Stimulated activated CD4-positive, alpha-beta T cell treated with anti-CD3 and anti-CD28 coated beads, Interleukin-15, amount 100 ng/mL, for 1 hour (primary cell): ENCODE measurements around the gene SYT9.

Experiments
- DNase-seq, 2 donors: peaks; one replicate each; pipeline ENCODE4 v3.0.0-alpha.2; 2020; ENCODE audit warnings: low read depth in 1 of 2, low spot score in 1 of 2

SYT9 gene

DNA sequence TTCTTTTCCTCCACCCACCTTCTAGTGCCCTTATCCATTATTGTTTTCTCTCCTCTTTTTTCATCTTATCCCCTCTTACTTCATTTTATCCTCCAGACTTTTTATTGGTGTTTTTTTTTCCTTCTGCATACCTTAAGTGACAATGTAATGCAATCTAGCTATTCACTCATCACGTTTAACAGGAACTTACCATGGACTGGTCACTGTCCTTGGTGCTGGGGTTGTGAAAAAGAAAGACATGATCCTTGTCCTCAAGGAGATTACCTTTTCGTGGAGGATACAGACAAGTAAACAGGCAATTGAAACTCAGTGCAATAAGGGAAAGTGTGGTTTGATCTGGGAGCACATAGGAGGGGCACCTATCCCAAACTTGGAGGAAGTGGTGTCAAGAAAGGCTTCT lies 20.7 kb downstream of the SYT9 start:
- no peak for DNase-seq

DNA sequence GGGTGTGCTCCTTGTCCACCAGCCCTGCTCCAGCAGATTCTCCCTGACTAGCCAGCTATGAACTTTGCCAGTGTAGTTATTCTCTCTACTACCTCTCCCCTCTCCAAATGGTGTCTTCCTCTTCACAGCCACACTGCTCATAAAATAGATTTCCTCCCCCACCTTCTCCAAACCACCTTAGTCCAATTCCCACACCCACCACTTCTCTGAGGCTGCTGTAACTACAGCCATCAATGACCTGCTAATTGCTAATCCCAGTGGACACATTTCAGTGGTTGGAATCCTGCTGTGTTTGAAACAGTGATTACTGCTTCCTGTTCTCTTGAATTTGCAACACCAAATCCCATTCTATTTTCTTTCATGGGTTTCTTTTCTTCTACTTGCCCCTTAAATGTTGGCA lies 23.4 kb downstream of the SYT9 start:
- no peak for DNase-seq

DNA sequence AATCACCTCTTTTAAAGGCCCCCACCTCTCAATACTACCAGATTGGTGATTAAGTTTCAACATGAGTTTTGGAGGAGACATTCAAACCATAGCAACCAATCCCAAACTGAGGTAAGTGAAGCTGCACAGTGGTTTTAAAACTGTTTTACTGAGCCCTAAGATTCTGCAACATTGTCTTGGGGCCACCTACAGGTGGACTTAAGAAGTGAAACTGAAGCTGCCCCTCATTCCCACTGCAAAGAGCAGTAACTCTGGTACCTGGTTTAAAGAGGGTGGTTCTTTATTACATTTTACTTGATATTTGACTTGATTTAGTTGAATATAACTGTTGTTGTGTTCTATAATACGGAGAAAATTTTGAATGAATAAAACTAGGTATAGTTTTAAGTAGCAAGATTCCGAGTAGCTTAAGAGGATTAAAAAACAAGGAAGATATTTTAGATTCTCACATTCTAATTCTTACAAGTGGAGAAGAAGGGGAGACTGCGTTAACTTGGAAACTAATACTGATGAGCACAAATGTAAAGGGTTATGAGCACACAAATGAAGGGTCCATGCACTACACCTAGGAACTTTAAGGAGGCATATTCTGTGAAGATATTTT lies 26.7 kb downstream of the SYT9 start:
- no peak for DNase-seq

GRCh38 chr11:7279676-7280075 lies 28.0 kb downstream of the SYT9 start:
- no peak for DNase-seq

GRCh38 chr11:7281079-7281478 lies 29.4 kb downstream of the SYT9 start:
- DNase-seq = no peak

DNA sequence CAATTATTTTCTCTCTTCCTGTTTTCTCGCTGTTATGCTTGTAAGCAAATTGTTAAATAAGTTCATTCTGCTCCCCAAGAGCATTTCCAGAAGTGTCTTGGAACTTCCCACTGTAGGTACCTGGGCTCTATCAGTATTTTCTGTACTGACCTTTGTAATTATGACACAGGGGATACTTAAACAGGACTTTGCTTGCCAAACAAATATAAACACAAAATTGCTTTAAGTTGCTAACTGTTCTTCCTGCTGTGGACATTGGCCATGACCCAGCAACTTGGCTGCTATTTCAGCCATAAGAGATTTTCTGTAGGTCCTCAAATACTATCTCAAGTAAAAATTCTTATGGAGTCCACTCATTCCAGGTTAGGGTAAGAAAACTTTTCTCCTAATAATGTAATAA lies 30.1 kb downstream of the SYT9 start:
- DNase-seq = no peak

DNA sequence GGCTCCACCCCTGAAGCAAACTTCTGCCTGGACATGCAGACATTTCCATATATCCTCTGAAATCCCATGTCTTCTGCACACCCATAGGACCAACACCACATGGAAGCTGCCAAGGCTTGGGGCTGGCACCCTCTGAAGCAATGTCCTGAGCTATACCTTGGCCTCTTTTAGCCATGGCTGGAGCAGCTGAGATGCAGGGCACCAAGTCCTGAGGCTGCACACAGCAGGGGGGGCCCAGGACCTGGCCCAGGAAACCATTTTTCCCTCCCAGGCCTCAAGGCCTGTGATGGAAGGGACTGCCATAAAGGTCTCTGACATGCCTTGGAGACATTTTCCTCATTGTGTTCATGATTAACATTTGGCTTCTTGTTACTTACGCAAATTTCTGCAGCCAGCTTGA lies 34.5 kb downstream of the SYT9 start:
- DNase-seq = no peak

DNA sequence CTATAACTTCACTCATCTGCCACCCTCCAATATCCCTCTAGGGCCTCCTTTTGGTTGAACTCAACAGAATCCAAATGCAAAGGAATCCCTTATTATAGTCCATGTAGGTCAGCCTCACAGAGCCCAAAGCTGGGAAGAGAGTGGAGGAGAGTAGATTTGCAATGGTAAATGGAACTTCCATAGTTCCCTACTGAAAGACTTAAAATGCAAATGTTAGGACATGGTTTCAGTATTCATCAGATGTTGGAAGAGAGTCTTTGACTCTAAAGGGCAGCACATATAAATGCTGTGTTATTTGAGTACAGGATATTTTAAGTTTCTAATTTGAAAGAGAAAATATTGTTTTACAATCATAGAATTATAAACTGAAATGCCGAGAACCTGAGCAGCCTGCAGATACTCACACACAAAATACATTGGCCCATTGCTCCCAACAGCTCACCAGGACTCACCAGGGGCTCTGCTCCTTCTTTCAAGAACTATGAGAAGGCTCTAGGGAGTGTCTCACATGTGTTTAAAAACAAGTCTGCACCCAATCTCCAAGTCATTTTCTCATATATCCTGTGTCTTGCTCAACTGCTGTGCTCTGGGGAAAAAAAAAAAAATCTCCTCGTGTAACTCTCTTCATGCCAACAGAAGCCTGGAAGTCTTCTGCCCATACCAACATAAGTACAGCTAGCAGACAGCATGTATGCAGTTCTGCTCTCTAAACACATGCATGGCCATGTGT lies 39.6 kb downstream of the SYT9 start:
- no peak for DNase-seq

DNA sequence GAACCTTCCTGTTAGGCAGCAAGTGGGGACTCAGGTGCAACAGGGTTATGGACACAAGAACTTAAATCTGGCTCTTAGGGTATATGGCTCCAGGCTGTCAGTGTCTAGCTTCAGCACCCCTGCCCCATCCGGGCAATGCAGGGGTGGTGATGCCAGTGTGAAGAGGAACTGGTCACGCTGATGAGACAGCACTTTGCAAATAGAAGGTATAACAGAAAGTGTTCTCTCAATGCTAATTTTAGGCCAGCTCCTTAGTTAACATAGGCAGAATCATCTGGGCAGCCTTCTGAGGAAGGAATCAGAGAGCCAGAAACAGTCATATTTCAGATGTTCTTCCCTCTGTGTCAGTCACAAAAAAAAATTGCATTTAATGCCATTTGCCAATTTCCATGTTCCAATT lies 41.2 kb downstream of the SYT9 start:
- no peak for DNase-seq

DNA sequence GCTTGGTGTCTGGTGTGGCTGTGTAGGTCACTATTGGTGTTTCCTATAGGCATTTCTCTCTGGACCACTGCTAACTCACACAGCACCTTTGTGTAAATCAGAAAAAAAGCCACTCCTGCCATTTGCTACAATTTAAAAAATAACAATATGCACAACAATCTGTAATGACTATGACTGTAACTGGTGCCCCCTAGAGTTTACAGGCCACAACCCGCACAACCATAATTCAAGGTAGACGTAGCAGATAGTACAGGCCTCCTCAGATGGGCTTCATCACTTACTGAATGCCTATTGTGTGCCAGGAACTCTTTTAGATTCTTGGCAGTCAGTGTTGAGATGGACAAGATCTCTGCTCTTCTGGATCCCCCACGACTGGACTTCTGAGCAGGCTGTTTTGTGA lies 47.7 kb downstream of the SYT9 start:
- DNase-seq = no peak

- no peak for DNase-seq
Measured at GRCh38 chr11:7300281-7300680, 48.6 kb downstream of the SYT9 start.

- no peak for DNase-seq
Measured at GRCh38 chr11:7303146-7303545, 51.4 kb downstream of the SYT9 start.

DNA sequence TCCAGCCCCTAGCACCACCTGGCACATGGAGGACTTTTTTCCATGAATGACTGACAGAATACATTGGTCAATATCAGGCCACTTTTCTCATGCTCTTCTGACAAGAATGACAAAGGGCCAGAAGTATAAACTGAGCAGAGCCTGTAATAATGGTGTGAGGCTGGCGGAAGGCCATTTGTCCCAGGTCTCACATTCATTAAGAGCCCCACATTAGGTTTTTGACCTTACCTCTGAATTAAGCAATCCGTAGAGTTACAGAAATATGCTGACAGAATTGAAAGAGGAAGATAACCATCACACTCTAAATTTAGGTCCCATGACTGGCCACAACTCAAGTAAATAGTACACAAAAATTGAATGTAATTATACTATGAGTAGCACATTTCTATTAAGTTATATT lies 55.2 kb downstream of the SYT9 start:
- no peak for DNase-seq

- DNase-seq = no peak
Measured at GRCh38 chr11:7307836-7308235, 56.1 kb downstream of the SYT9 start.

DNA sequence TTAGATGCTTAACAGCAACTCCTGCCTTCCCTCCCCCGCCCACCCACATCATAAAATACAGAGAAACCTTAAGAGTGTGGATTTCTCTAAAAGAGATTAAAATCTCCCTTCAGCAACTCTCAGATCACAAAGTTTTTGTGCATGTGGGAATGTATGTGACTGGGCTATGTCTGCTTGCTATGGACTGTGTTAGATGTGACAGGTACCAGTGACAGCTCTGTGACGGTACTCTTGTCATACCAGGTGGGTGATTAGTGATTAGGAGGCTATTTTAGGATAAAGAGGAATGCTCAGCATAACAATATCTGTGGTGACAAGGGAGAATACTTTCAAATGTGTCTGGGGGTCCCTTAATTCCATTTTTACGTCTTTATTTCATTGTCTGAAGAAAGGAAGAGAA lies 60.2 kb downstream of the SYT9 start:
- DNase-seq = no peak

DNA sequence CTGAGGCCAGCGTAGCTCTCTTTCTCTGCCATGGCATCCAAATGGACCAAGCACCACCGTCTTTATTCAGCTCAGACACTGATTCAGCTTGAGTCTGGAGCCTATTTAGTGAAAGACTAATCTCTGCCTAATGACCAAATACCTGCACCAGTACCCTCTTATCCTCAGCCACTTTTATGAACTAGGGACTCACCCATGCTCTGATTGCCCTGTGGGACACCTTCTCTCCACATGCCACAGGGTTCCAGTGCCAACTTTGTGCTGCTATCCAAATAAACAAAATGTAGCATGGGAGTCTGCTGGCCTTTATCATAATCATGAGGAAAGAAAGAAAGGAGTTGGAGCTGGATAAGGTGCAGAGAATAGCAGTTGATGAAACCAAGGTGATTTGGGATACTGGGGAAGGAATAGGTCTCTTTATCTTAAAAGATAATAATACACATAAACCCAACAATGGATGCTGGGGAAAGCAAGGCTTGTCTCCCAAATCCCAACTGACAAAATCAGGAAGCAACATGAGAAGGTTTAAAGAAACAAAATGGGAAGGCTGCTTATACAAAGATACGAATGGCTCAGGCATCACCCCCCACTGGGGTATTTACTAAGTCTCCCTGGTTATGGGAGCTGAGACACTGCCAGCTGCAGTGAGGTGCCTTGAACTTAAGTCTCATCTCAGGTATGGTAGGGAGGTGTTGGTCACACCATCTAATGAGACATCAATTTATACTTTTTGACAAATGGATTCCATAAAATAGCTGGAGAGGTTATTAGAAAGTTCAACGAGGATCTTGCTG lies 63.3 kb downstream of the SYT9 start:
- no peak for DNase-seq

GRCh38 chr11:7319501-7319900 lies 67.8 kb downstream of the SYT9 start:
- no peak for DNase-seq

- DNase-seq = no peak
Measured at GRCh38 chr11:7320306-7320705, 68.6 kb downstream of the SYT9 start.

DNA sequence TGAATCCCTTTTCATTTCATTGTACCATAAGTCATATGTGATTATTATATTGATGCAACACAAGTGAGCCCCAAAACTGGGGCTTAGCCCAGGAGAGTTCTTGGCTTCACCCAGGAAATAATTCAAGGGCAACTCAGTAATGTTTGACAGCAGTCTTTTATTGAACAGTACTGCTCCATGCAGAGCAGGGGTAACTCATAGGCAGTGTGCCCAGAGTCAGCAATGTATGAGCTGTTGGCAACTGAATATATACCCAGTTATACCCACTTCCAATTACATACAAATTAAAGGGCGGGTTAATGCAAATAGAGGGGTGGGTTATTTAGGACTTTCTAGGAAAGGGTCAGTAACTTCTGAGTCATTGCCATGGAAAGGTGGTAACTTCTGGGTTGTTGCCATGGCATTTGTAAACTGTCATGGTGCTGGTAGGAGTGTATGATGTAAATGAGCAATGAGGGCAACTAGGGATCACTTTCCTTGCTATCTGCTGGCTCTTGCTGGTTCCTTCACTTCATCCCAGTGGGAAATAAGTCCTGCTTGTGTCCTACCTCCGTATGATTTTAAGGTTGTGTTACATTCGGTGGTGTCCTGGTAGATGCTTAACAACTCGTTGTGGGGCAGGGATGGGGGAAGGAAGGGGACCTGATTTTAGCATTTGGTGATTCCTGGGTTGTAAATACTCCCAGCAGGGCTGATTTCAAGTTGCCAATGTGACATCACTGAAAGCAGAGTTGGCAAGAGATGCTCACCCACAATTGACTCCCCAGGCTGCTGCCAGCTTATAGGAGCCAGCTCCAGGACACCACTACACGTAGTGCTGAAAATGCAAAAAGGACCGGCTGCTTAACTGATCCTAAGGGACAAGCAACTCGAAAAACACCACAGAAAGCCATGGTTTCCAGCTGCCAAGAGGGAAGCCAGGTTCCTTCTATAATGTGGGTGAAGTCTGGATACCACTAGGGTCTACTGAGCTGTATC lies 70.1 kb downstream of the SYT9 start:
- DNase-seq = no peak

DNA sequence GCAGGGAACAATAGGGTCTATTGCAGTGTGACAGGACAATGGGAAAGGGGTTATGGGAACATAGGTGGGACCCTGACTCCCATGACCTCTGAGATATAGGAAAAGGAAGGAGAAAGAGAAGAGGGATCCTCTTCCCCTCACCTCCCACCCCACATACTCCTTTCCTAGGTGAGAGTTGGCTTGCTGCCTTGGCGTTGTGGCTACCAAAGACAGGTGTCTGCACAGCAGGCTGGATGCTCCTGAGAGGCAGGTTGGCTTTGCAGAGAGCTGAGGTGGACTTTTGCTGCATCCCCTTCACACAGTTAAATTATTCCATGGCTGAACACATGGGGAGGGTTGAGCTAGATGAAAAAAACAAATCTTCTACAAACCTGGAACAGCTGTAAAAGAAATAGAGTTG lies 80.7 kb downstream of the SYT9 start:
- DNase-seq = no peak

DNA sequence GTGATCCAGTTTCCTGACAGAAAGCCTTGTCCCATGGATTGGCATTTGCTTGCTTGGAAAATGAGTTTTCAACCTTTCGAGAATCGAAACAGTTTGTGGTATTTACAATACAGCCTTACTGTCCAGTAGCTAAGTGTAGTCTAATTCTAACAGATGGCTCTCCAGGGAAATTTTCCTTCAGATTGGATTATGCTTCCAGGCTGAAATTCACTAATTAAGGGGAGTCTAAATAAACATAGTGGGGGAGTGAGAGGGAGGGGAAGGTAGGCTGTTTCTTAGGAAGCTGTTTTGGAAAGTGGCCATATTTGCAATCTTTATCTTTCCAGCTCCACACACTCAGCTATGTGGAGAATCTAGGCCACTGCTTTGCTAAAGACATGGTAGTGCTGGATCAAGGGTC lies 81.3 kb downstream of the SYT9 start:
- no peak for DNase-seq
